ENCODE results near the gene CSAD. TPM values are rescaled to one million over a fixed set of nuclear protein-coding genes. Genes with fewer than 3 reads are reported as not detected.
"Not testable (repeated sequence)": the region's sequence is repeated elsewhere in the genome, so short reads cannot be mapped to it uniquely, and the experiment has no call there.

CSAD gene
- total RNA-seq, 1 donor from 2014 or later: 24.3 TPM

- peak within 1 kb of the TSS; percentile 30 for H3K27ac Mint-ChIP-seq (ENCODE audit: unreplicated experiment)
- no peaks in the 10 kb centered on the region for H3K9me3 Mint-ChIP-seq (ENCODE audit: low read depth)
- no peak within 1 kb of the TSS for H3K4me3 Mint-ChIP-seq (ENCODE audit: unreplicated experiment)
- DNase-seq (ENCODE audit: low spot score): no peak
- H3K36me3 Mint-ChIP-seq (ENCODE audit: low read depth): peaks cover 6% of the 10 kb centered on the region
- H3K4me1 Mint-ChIP-seq (ENCODE audit: low read depth): peaks cover 14% of the 10 kb centered on the region
- no peaks in the 10 kb centered on the region for H3K27me3 Mint-ChIP-seq (ENCODE audit: low read depth)
- no peak for TF ChIP-seq CTCF (IDR thresholded peaks at IDR 0.05)
These were observed 26.3 kb upstream of the CSAD start, which contains the start of gene ITGB7 for GRCh38 chr12:53207042-53207441. Gene ITGB7 (minus strand): TSS chr12:53207251. CDS start chr12:53200443, 6,808 bp downstream.

- H3K27me3 Mint-ChIP-seq (ENCODE audit: low read depth): no peaks in the 10 kb centered on the region
- H3K4me1 Mint-ChIP-seq (ENCODE audit: low read depth): peaks cover 18% of the 10 kb centered on the region
- peak overlapping the region; percentile 33 for H3K27ac Mint-ChIP-seq (ENCODE audit: unreplicated experiment)
- no peaks in the 10 kb centered on the region for H3K36me3 Mint-ChIP-seq (ENCODE audit: low read depth)
- TF ChIP-seq CTCF (IDR thresholded peaks at IDR 0.05): no peak
- no peak overlapping the region for H3K4me3 Mint-ChIP-seq (ENCODE audit: unreplicated experiment)
- no peaks in the 10 kb centered on the region for H3K9me3 Mint-ChIP-seq (ENCODE audit: low read depth)
- no peak for DNase-seq (ENCODE audit: low spot score)
These were observed 25.2 kb upstream of the CSAD start for GRCh38 chr12:53205747-53206419.

- no peak overlapping the region for H3K4me3 Mint-ChIP-seq (ENCODE audit: unreplicated experiment)
- H3K9me3 Mint-ChIP-seq (ENCODE audit: low read depth): no peaks in the 10 kb centered on the region
- no peak for TF ChIP-seq CTCF (IDR thresholded peaks at IDR 0.05)
- H3K27ac Mint-ChIP-seq (ENCODE audit: unreplicated experiment): no peak overlapping the region
- DNase-seq (ENCODE audit: low spot score): no peak
- H3K27me3 Mint-ChIP-seq (ENCODE audit: low read depth): no peaks in the 10 kb centered on the region
- H3K36me3 Mint-ChIP-seq (ENCODE audit: low read depth): no peaks in the 10 kb centered on the region
- H3K4me1 Mint-ChIP-seq (ENCODE audit: low read depth): peaks cover 19% of the 10 kb centered on the region
These were observed 23.6 kb upstream of the CSAD start for GRCh38 chr12:53204351-53204750.

DNA sequence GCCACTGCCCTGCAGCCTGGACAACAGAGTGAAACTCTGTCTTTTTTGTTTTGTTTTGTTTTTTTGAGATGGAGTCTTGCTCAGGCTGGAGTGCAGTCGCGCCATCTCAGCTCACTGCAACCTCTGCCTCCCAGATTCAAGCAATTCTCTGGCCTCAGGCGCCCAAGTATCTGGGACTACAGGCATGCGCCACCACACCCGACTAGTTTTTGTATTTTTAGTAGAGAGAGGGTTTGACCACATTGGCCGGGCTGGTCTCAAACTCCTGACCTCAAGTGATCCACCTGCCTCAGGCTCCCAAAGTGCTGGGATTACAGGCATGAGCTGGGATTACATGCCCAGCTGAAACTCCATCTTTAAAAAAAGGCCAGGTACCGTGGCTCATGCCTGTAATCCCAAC lies 21.6 kb upstream of the CSAD start:
- H3K27me3 Mint-ChIP-seq (ENCODE audit: low read depth); H3K27ac Mint-ChIP-seq (ENCODE audit: unreplicated experiment); DNase-seq (ENCODE audit: low spot score); H3K4me3 Mint-ChIP-seq (ENCODE audit: unreplicated experiment); H3K9me3 Mint-ChIP-seq (ENCODE audit: low read depth); H3K36me3 Mint-ChIP-seq (ENCODE audit: low read depth): not testable (repeated sequence)
- H3K4me1 Mint-ChIP-seq (ENCODE audit: low read depth): peaks cover 22% of the 10 kb centered on the region

DNA sequence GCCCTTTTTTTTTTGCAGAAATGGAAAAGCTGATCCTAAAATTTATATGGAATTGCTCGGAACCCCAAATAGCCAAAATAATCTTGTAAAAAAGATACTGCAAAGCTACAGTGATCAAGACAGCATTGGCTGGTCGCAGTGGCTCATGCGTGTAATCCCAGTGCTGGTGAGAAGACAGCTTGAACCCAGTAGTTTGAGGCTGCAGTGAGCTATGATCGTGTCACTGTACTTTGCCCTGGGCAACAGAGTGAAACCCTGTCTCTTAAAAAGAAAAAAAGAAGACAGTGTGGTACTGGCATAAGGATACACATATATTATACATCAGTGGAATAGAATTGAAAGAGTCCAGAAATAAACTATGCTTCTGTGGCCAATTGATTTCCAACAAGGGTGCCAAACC lies 20.9 kb upstream of the CSAD start:
- H3K9me3 Mint-ChIP-seq (ENCODE audit: low read depth): no peaks in the 10 kb centered on the region
- no peak overlapping the region for H3K4me3 Mint-ChIP-seq (ENCODE audit: unreplicated experiment)
- no peak for TF ChIP-seq CTCF (IDR thresholded peaks at IDR 0.05)
- H3K27me3 Mint-ChIP-seq (ENCODE audit: low read depth): peaks cover 7% of the 10 kb centered on the region
- no peaks in the 10 kb centered on the region for H3K36me3 Mint-ChIP-seq (ENCODE audit: low read depth)
- H3K27ac Mint-ChIP-seq (ENCODE audit: unreplicated experiment): no peak overlapping the region
- H3K4me1 Mint-ChIP-seq (ENCODE audit: low read depth): peaks cover 20% of the 10 kb centered on the region
- no peak for DNase-seq (ENCODE audit: low spot score)

- H3K27me3 Mint-ChIP-seq (ENCODE audit: low read depth): peaks cover 7% of the 10 kb centered on the region
- H3K9me3 Mint-ChIP-seq (ENCODE audit: low read depth): no peaks in the 10 kb centered on the region
- no peak for DNase-seq (ENCODE audit: low spot score)
- peaks cover 16% of the 10 kb centered on the region for H3K4me1 Mint-ChIP-seq (ENCODE audit: low read depth)
- TF ChIP-seq CTCF (IDR thresholded peaks at IDR 0.05): no peak
- H3K36me3 Mint-ChIP-seq (ENCODE audit: low read depth): no peaks in the 10 kb centered on the region
- H3K4me3 Mint-ChIP-seq (ENCODE audit: unreplicated experiment): no peak overlapping the region
- peak overlapping the region; percentile 2 for H3K27ac Mint-ChIP-seq (ENCODE audit: unreplicated experiment)
These were observed 20.4 kb upstream of the CSAD start for GRCh38 chr12:53201177-53201541.

Measured in chondrocyte (in vitro differentiated cells).